NCI-H1417 (cell line): ENCODE results near the gene ALS2.
"Not testable (repeated sequence)": the region's sequence is repeated elsewhere in the genome, so short reads cannot be mapped to it uniquely, and the experiment has no call there.

Experiments used
- DNase-seq, 3 experiments: peaks; one replicate each; lab custom pipeline; 2025; lab: John Stamatoyannopoulos, UW

ALS2 gene

GRCh38 chr2:201674794-201675193, 105.9 kb downstream of the ALS2 start:
- no peak for DNase-seq

- DNase-seq = no peak
Observed at GRCh38 chr2:201674298-201674697, 106.4 kb downstream of the ALS2 start.

GRCh38 chr2:201673546-201673945, 107.2 kb downstream of the ALS2 start:
- no peak for DNase-seq

GRCh38 chr2:201671205-201671604, 109.5 kb downstream of the ALS2 start:
- not testable (repeated sequence) for DNase-seq

GRCh38 chr2:201669865-201670264, 110.9 kb downstream of the ALS2 start:
- DNase-seq = no peak

- no peak for DNase-seq
Observed at GRCh38 chr2:201668402-201668910, 112.3 kb downstream of the ALS2 start.

- no peak for DNase-seq
Observed at GRCh38 chr2:201664334-201664733, 116.4 kb downstream of the ALS2 start.

GRCh38 chr2:201661366-201661765, 119.4 kb downstream of the ALS2 start:
- no peak for DNase-seq

GRCh38 chr2:201660293-201660895, 120.3 kb downstream of the ALS2 start:
- no peak for DNase-seq

- DNase-seq = no peak
Observed at GRCh38 chr2:201656740-201657139, 124.0 kb downstream of the ALS2 start.

- DNase-seq = no peak
Observed at GRCh38 chr2:201656102-201656501, 124.6 kb downstream of the ALS2 start.

- no peak for DNase-seq
Observed at GRCh38 chr2:201654616-201655384, 125.9 kb downstream of the ALS2 start.

GRCh38 chr2:201653221-201653620, 127.5 kb downstream of the ALS2 start:
- DNase-seq = no peak
